Liver (tissue), 2 donors: ENCODE results near the gene TTLL5.

Experiments
- JUND ChIP-seq, 2 donors: IDR thresholded peaks; 2 replicates each; pipeline ENCODE4 v1.6.1; 2016; ENCODE audit warnings: antibody characterized with exemption in 2 of 2
- RAD21 ChIP-seq, 2 donors: IDR thresholded peaks; 2 replicates each; pipeline ENCODE4 v1.6.1; 2016; ENCODE audit warnings: antibody characterized with exemption in 2 of 2, mild to moderate bottlenecking in 2 of 2
- TF ChIP-seq, protein P1 (sequence below): IDR thresholded peaks from 2 replicates; pipeline ENCODE4 v1.6.1; 2016; ENCODE audit warnings: antibody characterized with exemption, mild to moderate bottlenecking
- TF ChIP-seq, protein P2 (sequence below): IDR thresholded peaks from 2 replicates; pipeline ENCODE4 v1.6.1; 2016; ENCODE audit warnings: antibody characterized with exemption
- donor health status: healthy.

DNA sequence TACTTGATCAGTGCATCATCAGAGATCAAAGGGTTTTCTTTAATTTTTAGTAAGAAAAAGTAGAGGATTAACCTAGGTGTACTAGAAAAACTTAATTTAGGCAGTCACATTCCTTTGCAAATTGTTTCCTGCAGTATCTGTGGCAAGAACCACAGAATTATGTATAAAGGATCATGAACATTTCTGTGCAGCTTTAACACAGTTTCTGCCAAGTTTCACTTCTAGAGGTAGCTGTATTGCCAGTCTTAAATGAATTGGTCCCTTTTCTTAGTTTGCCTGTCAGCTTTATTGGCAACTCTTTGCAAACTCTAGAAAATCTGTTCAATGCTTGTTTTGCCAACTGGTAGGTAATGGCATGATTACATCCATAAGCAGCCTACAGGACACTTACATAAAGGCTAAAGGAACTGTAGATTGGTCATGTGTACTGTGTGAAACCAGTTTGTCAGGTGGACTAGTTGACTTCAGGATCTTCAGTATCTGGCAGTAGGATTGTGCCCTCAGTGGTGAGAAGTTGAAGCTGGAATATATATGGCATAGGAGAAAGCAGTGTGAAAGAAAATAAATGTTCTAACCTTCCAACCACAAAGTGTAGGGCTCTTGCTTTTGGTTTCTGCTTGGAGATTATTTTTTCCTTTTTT lies 75.9 kb downstream of the TTLL5 start:
- TF ChIP-seq, protein P1, sequence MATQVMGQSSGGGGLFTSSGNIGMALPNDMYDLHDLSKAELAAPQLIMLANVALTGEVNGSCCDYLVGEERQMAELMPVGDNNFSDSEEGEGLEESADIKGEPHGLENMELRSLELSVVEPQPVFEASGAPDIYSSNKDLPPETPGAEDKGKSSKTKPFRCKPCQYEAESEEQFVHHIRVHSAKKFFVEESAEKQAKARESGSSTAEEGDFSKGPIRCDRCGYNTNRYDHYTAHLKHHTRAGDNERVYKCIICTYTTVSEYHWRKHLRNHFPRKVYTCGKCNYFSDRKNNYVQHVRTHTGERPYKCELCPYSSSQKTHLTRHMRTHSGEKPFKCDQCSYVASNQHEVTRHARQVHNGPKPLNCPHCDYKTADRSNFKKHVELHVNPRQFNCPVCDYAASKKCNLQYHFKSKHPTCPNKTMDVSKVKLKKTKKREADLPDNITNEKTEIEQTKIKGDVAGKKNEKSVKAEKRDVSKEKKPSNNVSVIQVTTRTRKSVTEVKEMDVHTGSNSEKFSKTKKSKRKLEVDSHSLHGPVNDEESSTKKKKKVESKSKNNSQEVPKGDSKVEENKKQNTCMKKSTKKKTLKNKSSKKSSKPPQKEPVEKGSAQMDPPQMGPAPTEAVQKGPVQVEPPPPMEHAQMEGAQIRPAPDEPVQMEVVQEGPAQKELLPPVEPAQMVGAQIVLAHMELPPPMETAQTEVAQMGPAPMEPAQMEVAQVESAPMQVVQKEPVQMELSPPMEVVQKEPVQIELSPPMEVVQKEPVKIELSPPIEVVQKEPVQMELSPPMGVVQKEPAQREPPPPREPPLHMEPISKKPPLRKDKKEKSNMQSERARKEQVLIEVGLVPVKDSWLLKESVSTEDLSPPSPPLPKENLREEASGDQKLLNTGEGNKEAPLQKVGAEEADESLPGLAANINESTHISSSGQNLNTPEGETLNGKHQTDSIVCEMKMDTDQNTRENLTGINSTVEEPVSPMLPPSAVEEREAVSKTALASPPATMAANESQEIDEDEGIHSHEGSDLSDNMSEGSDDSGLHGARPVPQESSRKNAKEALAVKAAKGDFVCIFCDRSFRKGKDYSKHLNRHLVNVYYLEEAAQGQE: no peak
- TF ChIP-seq RAD21 (IDR thresholded peaks at IDR 0.05) (no peak), JUND (IDR thresholded peaks at IDR 0.05) (no peak)
- TF ChIP-seq, protein P2, sequence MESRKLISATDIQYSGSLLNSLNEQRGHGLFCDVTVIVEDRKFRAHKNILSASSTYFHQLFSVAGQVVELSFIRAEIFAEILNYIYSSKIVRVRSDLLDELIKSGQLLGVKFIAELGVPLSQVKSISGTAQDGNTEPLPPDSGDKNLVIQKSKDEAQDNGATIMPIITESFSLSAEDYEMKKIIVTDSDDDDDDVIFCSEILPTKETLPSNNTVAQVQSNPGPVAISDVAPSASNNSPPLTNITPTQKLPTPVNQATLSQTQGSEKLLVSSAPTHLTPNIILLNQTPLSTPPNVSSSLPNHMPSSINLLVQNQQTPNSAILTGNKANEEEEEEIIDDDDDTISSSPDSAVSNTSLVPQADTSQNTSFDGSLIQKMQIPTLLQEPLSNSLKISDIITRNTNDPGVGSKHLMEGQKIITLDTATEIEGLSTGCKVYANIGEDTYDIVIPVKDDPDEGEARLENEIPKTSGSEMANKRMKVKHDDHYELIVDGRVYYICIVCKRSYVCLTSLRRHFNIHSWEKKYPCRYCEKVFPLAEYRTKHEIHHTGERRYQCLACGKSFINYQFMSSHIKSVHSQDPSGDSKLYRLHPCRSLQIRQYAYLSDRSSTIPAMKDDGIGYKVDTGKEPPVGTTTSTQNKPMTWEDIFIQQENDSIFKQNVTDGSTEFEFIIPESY: no peak
